HEK293 (cell line): ENCODE measurements around the gene PIP5KL1.

Source experiments
- CTCF ChIA-PET: fragments of 350-600 bp; formaldehyde crosslinking; extraction: SDS; loops from one replicate; lab custom pipeline; 2021; ENCODE audit warnings: antibody characterized with exemption; lab: Yijun Ruan, JAX
- POLR2A ChIA-PET: fragments of 300-600 bp; formaldehyde crosslinking; extraction: SDS; loops from one replicate; lab custom pipeline; 2020; ENCODE audit warnings: antibody characterized with exemption, inconsistent platforms; lab: Yijun Ruan, JAX
- H3K27ac ChIP-seq: fragments of 200-500 bp; sonication (Bioruptor generic); 2 replicates; pipeline ENCODE4 v1.5.1; 2014; ENCODE audit warnings: low read depth, low read length, control low read depth, inconsistent platforms; ENCODE audit errors: extremely low read depth
- H3K36me3 ChIP-seq, 2 experiments: fragments of 200-500 bp in 1 of 2; sonication (Bioruptor generic) in 1 of 2; 1 replicate in 1 of 2; 2 replicates in 1 of 2; pipeline ENCODE4 v1.5.1; 2014 to 2017; ENCODE audit warnings: inconsistent platforms in 2 of 2, low read length in 2 of 2; ENCODE audit not compliant: control insufficient read depth in 2 of 2, insufficient read depth in 1 of 2
- H3K4me1 ChIP-seq: fragments of 200-500 bp; sonication (Bioruptor generic); 2 replicates; pipeline ENCODE4 v1.5.1; 2014; ENCODE audit warnings: mild to moderate bottlenecking, low read length, inconsistent platforms; ENCODE audit not compliant: control insufficient read depth, insufficient read depth
- H3K4me3 ChIP-seq: 2 replicates; pipeline ENCODE4 v1.5.1; 2011; ENCODE audit warnings: low read depth, mild to moderate bottlenecking, control low read depth, low read length, moderate library complexity
- H3K9me3 ChIP-seq: fragments of 200-500 bp; sonication (Bioruptor generic); 2 replicates; pipeline ENCODE4 v1.5.1; 2014; ENCODE audit warnings: low read depth, low read length, inconsistent platforms; ENCODE audit not compliant: control insufficient read depth, insufficient read depth
- IKZF3 ChIP-seq: fragments of 450-650 bp; IDR thresholded peaks from 2 replicates; pipeline ENCODE4 v1.5.0; 2018; ENCODE audit warnings: missing biosample characterization, mild to moderate bottlenecking, missing genetic modification characterization, moderate library complexity
- OVOL3 ChIP-seq: fragments of 450-650 bp; formaldehyde crosslinking; IDR thresholded peaks from 2 replicates; pipeline ENCODE4 v1.5.1; 2016; ENCODE audit warnings: missing biosample characterization, missing genetic modification characterization
- RBAK ChIP-seq: fragments of 450-650 bp; formaldehyde crosslinking; IDR thresholded peaks from 2 replicates; pipeline ENCODE4 v1.5.1; 2016; ENCODE audit warnings: missing biosample characterization, missing genetic modification characterization
- ZBTB20 ChIP-seq: fragments of 450-650 bp; formaldehyde crosslinking; IDR thresholded peaks from 2 replicates; pipeline ENCODE4 v1.5.1; 2016; ENCODE audit warnings: missing biosample characterization, missing genetic modification characterization
- ZIC2 ChIP-seq: fragments of 450-650 bp; formaldehyde crosslinking; IDR thresholded peaks from 2 replicates; pipeline ENCODE4 v1.5.1; 2016; ENCODE audit warnings: missing biosample characterization, missing genetic modification characterization
- ZNF121 ChIP-seq: fragments of 450-650 bp; formaldehyde crosslinking; IDR thresholded peaks from 2 replicates; pipeline ENCODE4 v1.5.1; 2016; ENCODE audit warnings: missing biosample characterization, missing genetic modification characterization
- ZNF157 ChIP-seq: fragments of 450-650 bp; formaldehyde crosslinking; IDR thresholded peaks from 2 replicates; pipeline ENCODE4 v1.5.1; 2016; ENCODE audit warnings: missing biosample characterization, missing genetic modification characterization
- ZNF18 ChIP-seq: fragments of 450-650 bp; formaldehyde crosslinking; IDR thresholded peaks from 2 replicates; pipeline ENCODE4 v1.5.1; 2016; ENCODE audit warnings: missing biosample characterization, missing genetic modification characterization
- ZNF48 ChIP-seq: fragments of 450-650 bp; formaldehyde crosslinking; IDR thresholded peaks from 2 replicates; pipeline ENCODE4 v1.5.1; 2016; ENCODE audit warnings: missing biosample characterization, missing genetic modification characterization
- ZNF670 ChIP-seq: fragments of 450-650 bp; formaldehyde crosslinking; IDR thresholded peaks from 2 replicates; pipeline ENCODE4 v1.5.1; 2016; ENCODE audit warnings: missing biosample characterization, missing genetic modification characterization, low read depth
- ZNF707 ChIP-seq: fragments of 450-650 bp; formaldehyde crosslinking; IDR thresholded peaks from 2 replicates; pipeline ENCODE4 v1.5.1; 2016; ENCODE audit warnings: missing biosample characterization, missing genetic modification characterization
- ZNF768 ChIP-seq: fragments of 450-650 bp; formaldehyde crosslinking; IDR thresholded peaks from 2 replicates; pipeline ENCODE4 v1.5.1; 2018; ENCODE audit warnings: missing biosample characterization, mild to moderate bottlenecking, missing genetic modification characterization
- TF ChIP-seq, protein P1 (sequence below): fragments of 450-650 bp; formaldehyde crosslinking; IDR thresholded peaks from 2 replicates; pipeline ENCODE4 v1.5.1; 2016; ENCODE audit warnings: missing biosample characterization, missing genetic modification characterization
- TF ChIP-seq, protein P2 (sequence below): fragments of 450-650 bp; formaldehyde crosslinking; IDR thresholded peaks from 2 replicates; pipeline ENCODE4 v1.5.0; 2017; ENCODE audit warnings: missing biosample characterization, missing genetic modification characterization, borderline replicate concordance
- TF ChIP-seq, protein P3 (sequence below): fragments of 450-650 bp; formaldehyde crosslinking; IDR thresholded peaks from 2 replicates; pipeline ENCODE4 v1.5.1; 2017; ENCODE audit warnings: missing biosample characterization, missing genetic modification characterization
- TF ChIP-seq, protein P4 (sequence below): fragments of 450-650 bp; IDR thresholded peaks from 2 replicates; pipeline ENCODE4 v1.5.1; 2018; ENCODE audit warnings: missing biosample characterization, missing genetic modification characterization
- TF ChIP-seq, protein P5 (sequence below): fragments of 450-650 bp; formaldehyde crosslinking; IDR thresholded peaks from 2 replicates; pipeline ENCODE4; 2016; ENCODE audit warnings: missing biosample characterization, missing genetic modification characterization
- TF ChIP-seq, protein P6 (sequence below): fragments of 450-650 bp; formaldehyde crosslinking; IDR thresholded peaks from 2 replicates; pipeline ENCODE4 v1.5.1; 2016; ENCODE audit warnings: missing biosample characterization, missing genetic modification characterization

The PIP5KL1 gene

GRCh38 chr9:127919253-127919815 is 11.2 kb downstream of the PIP5KL1 start (continued):
- TF ChIP-seq ZNF157 (tag by site-specific recombination) = no peak
- TF ChIP-seq, protein P1, sequence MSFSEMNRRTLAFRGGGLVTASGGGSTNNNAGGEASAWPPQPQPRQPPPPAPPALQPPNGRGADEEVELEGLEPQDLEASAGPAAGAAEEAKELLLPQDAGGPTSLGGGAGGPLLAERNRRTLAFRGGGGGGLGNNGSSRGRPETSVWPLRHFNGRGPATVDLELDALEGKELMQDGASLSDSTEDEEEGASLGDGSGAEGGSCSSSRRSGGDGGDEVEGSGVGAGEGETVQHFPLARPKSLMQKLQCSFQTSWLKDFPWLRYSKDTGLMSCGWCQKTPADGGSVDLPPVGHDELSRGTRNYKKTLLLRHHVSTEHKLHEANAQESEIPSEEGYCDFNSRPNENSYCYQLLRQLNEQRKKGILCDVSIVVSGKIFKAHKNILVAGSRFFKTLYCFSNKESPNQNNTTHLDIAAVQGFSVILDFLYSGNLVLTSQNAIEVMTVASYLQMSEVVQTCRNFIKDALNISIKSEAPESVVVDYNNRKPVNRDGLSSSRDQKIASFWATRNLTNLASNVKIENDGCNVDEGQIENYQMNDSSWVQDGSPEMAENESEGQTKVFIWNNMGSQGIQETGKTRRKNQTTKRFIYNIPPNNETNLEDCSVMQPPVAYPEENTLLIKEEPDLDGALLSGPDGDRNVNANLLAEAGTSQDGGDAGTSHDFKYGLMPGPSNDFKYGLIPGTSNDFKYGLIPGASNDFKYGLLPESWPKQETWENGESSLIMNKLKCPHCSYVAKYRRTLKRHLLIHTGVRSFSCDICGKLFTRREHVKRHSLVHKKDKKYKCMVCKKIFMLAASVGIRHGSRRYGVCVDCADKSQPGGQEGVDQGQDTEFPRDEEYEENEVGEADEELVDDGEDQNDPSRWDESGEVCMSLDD = no peak
- TF ChIP-seq IKZF3 = no peak
- TF ChIP-seq, protein P2, sequence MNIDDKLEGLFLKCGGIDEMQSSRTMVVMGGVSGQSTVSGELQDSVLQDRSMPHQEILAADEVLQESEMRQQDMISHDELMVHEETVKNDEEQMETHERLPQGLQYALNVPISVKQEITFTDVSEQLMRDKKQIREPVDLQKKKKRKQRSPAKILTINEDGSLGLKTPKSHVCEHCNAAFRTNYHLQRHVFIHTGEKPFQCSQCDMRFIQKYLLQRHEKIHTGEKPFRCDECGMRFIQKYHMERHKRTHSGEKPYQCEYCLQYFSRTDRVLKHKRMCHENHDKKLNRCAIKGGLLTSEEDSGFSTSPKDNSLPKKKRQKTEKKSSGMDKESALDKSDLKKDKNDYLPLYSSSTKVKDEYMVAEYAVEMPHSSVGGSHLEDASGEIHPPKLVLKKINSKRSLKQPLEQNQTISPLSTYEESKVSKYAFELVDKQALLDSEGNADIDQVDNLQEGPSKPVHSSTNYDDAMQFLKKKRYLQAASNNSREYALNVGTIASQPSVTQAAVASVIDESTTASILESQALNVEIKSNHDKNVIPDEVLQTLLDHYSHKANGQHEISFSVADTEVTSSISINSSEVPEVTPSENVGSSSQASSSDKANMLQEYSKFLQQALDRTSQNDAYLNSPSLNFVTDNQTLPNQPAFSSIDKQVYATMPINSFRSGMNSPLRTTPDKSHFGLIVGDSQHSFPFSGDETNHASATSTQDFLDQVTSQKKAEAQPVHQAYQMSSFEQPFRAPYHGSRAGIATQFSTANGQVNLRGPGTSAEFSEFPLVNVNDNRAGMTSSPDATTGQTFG (tag by site-specific recombination) = no peak
- no peak for TF ChIP-seq ZNF18 (tag by site-specific recombination)
- TF ChIP-seq, protein P3, sequence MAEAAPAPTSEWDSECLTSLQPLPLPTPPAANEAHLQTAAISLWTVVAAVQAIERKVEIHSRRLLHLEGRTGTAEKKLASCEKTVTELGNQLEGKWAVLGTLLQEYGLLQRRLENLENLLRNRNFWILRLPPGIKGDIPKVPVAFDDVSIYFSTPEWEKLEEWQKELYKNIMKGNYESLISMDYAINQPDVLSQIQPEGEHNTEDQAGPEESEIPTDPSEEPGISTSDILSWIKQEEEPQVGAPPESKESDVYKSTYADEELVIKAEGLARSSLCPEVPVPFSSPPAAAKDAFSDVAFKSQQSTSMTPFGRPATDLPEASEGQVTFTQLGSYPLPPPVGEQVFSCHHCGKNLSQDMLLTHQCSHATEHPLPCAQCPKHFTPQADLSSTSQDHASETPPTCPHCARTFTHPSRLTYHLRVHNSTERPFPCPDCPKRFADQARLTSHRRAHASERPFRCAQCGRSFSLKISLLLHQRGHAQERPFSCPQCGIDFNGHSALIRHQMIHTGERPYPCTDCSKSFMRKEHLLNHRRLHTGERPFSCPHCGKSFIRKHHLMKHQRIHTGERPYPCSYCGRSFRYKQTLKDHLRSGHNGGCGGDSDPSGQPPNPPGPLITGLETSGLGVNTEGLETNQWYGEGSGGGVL = no peak
- no peak for TF ChIP-seq ZNF670
- no peak for TF ChIP-seq ZNF121 (tag by site-specific recombination)
- TF ChIP-seq, protein P4, sequence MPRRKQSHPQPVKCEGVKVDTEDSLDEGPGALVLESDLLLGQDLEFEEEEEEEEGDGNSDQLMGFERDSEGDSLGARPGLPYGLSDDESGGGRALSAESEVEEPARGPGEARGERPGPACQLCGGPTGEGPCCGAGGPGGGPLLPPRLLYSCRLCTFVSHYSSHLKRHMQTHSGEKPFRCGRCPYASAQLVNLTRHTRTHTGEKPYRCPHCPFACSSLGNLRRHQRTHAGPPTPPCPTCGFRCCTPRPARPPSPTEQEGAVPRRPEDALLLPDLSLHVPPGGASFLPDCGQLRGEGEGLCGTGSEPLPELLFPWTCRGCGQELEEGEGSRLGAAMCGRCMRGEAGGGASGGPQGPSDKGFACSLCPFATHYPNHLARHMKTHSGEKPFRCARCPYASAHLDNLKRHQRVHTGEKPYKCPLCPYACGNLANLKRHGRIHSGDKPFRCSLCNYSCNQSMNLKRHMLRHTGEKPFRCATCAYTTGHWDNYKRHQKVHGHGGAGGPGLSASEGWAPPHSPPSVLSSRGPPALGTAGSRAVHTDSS (tag by site-specific recombination) = no peak
- no peak for TF ChIP-seq ZNF768 (tag by site-specific recombination)
- no peak for TF ChIP-seq RBAK (tag by site-specific recombination)
- TF ChIP-seq ZIC2 (tag by site-specific recombination) = 0 out of 2 replicates have a peak, but pooled peaks have one; percentile 13

DNA sequence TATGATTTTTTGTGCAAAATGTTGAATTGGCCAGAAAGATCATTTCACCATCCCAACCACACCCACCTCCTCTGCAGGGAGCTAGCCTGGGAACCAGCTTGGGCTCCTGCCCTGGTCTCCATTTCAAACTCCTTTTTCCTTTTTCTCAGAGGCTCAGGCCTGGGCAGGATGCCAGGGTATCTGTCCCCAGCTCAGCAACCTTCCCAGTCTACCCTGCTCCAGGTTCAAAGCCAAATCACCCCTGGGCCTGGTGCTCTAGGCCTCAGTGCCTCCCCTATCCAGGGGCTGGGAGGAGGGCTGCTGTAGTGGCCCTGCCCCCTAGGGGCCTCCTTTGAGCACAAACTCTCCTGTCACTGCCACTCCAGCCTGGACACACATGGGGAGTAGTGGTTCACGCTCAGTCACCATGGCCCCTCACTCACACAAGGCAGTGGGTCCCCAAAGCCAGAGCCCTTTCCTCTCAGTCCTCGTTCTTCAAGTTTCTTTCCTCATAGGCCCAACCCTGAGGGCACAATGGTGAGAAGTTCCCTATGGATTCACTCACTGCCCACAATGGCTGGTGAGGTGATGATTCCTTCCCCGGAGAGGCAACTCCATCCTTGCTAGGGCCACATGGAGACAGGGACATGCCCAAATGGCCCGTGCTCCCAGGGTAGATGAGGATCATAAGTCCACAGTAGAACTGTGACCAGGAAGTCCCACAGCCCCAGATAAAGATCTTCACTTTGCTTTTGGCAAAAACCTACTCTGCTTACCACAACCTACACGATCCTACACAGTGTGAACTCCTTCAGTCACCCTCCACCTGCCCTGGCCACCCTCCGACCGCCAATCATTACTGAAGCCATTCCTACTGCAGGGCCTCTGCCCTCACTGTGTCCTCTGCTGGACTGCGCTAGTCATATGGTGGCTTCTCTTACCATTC is 12.1 kb downstream of the PIP5KL1 start:
- Histone ChIP-seq H3K27ac (no peak overlapping the region), H3K4me3 (no peak overlapping the region), H3K4me1 (peaks cover 3% of the 10 kb centered on the region; the same call in 1 of the 2 replicates), H3K36me3 (peaks cover 0 to 5% of the 10 kb centered on the region in 2 experiments; a peak in 1 of 3 replicates), H3K9me3 (no peaks in the 10 kb centered on the region)
- CTCF ChIA-PET = interaction anchor here (0.6 to 8.6 kb wide), 11 partner anchors 49 to 498 kb away, joined by 3 to 65 read pairs (median 5); partner anchors contain the start of gene TOR2A
- POLR2A ChIA-PET = interaction anchor here (1.7 kb wide), 1 partner anchor 184 kb away, joined by 5 read pairs; the partner anchor contains the start of gene TOR2A
- TF ChIP-seq, protein P5, sequence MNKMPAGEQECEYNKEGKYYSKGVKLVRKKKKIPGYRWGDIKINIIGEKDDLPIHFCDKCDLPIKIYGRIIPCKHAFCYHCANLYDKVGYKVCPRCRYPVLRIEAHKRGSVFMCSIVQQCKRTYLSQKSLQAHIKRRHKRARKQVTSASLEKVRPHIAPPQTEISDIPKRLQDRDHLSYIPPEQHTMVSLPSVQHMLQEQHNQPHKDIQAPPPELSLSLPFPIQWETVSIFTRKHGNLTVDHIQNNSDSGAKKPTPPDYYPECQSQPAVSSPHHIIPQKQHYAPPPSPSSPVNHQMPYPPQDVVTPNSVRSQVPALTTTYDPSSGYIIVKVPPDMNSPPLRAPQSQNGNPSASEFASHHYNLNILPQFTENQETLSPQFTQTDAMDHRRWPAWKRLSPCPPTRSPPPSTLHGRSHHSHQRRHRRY (tag by site-specific recombination) = no peak
- TF ChIP-seq ZNF48 (no peak), ZNF707 (tag by site-specific recombination) (no peak), OVOL3 (no peak), ZBTB20 (peak; percentile 75)
- TF ChIP-seq, protein P6, sequence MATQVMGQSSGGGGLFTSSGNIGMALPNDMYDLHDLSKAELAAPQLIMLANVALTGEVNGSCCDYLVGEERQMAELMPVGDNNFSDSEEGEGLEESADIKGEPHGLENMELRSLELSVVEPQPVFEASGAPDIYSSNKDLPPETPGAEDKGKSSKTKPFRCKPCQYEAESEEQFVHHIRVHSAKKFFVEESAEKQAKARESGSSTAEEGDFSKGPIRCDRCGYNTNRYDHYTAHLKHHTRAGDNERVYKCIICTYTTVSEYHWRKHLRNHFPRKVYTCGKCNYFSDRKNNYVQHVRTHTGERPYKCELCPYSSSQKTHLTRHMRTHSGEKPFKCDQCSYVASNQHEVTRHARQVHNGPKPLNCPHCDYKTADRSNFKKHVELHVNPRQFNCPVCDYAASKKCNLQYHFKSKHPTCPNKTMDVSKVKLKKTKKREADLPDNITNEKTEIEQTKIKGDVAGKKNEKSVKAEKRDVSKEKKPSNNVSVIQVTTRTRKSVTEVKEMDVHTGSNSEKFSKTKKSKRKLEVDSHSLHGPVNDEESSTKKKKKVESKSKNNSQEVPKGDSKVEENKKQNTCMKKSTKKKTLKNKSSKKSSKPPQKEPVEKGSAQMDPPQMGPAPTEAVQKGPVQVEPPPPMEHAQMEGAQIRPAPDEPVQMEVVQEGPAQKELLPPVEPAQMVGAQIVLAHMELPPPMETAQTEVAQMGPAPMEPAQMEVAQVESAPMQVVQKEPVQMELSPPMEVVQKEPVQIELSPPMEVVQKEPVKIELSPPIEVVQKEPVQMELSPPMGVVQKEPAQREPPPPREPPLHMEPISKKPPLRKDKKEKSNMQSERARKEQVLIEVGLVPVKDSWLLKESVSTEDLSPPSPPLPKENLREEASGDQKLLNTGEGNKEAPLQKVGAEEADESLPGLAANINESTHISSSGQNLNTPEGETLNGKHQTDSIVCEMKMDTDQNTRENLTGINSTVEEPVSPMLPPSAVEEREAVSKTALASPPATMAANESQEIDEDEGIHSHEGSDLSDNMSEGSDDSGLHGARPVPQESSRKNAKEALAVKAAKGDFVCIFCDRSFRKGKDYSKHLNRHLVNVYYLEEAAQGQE (tag by site-specific recombination) = no peak
